A673 (cell line): ENCODE results near the gene SLC28A1. TPM values are rescaled to one million over a fixed set of nuclear protein-coding genes. Genes with fewer than 3 reads are reported as not detected.

Experiments
- BruUV-seq: library from RNA; stranded (reverse); fragments of 400-500 nt; replicated peaks from 2 replicates; lab custom pipeline; 2021; lab: Mats Ljungman, UMichigan
- CTCF ChIA-PET: fragments of 300-600 bp; sonication (Branson Sonifier 250); formaldehyde crosslinking; loops from one replicate; lab custom pipeline; 2022; ENCODE audit warnings: antibody characterized with exemption; lab: Charles Lee
- POLR2A ChIA-PET: fragments of 300-600 bp; sonication (Branson Sonifier 250); formaldehyde crosslinking; loops from one replicate; lab custom pipeline; 2022; ENCODE audit warnings: antibody characterized with exemption; ENCODE audit not compliant: low non-redundant PET; lab: Charles Lee
- DNase-seq: peaks from one replicate; pipeline ENCODE4 v3.0.0-alpha.2; 2015; ENCODE audit warnings: low spot score
- H3K27ac ChIP-seq: fragments of 200-600 bp; sonication (generic); 2 replicates; pipeline ENCODE4 v1.5.1; 2016; ENCODE audit warnings: mixed run types, low read depth, mild to moderate bottlenecking, mixed read lengths, antibody characterized with exemption, low read length; ENCODE audit not compliant: poor library complexity, severe bottlenecking
- H3K27me3 ChIP-seq: fragments of 200-600 bp; sonication (generic); replicated peaks from 2 replicates; pipeline ENCODE4 v1.6.1; 2017; ENCODE audit warnings: mixed run types, low read depth, mild to moderate bottlenecking, mixed read lengths, antibody characterized with exemption, low read length; ENCODE audit not compliant: insufficient read depth, poor library complexity
- H3K36me3 ChIP-seq: fragments of 200-600 bp; sonication (generic); 2 replicates; pipeline ENCODE4 v1.6.1; 2016; ENCODE audit warnings: mixed run types, mild to moderate bottlenecking, mixed read lengths, antibody characterized with exemption, low read length; ENCODE audit not compliant: insufficient read depth, poor library complexity, severe bottlenecking
- H3K4me1 ChIP-seq: fragments of 200-600 bp; sonication (generic); 2 replicates; pipeline ENCODE4 v1.6.1; 2017; ENCODE audit warnings: mixed run types, mild to moderate bottlenecking, mixed read lengths, antibody characterized with exemption, low read length; ENCODE audit not compliant: insufficient read depth, poor library complexity, severe bottlenecking
- H3K4me3 ChIP-seq: fragments of 200-600 bp; sonication (generic); 2 replicates; pipeline ENCODE4 v1.5.1; 2016; ENCODE audit warnings: low read depth, mixed run types, mild to moderate bottlenecking, mixed read lengths, low read length; ENCODE audit not compliant: poor library complexity, severe bottlenecking
- H3K9me3 ChIP-seq: fragments of 200-600 bp; sonication (generic); 2 replicates; pipeline ENCODE4 v1.6.1; 2016; ENCODE audit warnings: mixed run types, low read depth, mild to moderate bottlenecking, mixed read lengths, antibody characterized with exemption, low read length; ENCODE audit not compliant: poor library complexity, severe bottlenecking
- CTCF ChIP-seq: fragments of 300-800, 200-600 bp; sonication (generic); conservative IDR thresholded peaks from 2 replicates; pipeline ENCODE4 v1.5.1; 2017; ENCODE audit warnings: low read depth, mild to moderate bottlenecking, antibody characterized with exemption, low read length, moderate library complexity, mixed read lengths
- EZH2 ChIP-seq: fragments of 200-600 bp; sonication (generic); IDR thresholded peaks from 2 replicates; pipeline ENCODE4 v1.6.1; 2017; ENCODE audit warnings: borderline replicate concordance, low read depth, mild to moderate bottlenecking, mixed read lengths, antibody characterized with exemption, low read length; ENCODE audit not compliant: poor library complexity, severe bottlenecking
- intact Hi-C: fragments of 100-400 bp; cut with micrococcal nuclease; formaldehyde crosslinking; loops from one replicate; pipeline ENCODE4 v1.10.0; 2022; ENCODE audit not compliant: unreplicated experiment
- total RNA-seq: library from RNA; stranded (reverse); gene quantifications from 2 replicates; pipeline ENCODE4 v1.2.3, GENCODE V29; 2021

SLC28A1 gene
- total RNA-seq, 1 experiment from 2014 or later = not detected

DNA sequence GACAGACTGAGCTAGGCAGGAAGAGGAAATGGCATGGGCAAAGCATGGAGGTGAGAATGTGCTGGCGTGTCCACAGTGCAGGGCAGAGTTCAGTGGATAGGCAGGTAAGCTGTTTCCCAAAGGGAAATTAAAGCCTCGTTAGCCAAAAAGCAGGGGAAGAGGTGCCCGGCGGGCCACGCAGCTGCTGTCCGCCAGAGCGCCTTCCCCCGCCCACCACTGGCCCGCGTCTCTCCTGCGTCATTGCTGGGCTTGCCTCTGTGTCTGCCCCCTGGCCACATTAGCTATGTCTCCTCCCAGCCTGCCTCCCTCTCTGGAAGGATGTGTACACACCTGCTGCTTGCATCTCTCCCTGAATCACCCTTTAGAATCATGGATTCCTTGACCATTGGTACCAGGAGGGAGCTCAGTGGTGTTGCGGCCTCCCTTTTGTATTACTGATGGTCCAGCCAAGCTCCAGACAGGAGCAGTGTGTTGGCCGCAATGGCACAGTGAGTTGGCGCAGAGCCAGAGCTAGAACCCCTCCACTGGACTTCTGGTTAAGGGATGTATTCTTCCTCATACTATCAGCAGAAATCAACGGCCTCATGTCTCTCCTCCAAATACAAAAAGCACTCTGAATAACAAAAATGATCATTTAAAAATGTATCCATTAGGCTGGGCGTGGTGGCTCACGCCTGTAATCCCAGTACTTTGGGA, 26.6 kb downstream of the SLC28A1 start:
- H3K27me3 ChIP-seq = no peaks in the 10 kb centered on the region
- intact Hi-C loops = no loop called here
- no peak for TF ChIP-seq CTCF
- TF ChIP-seq EZH2 = no peak
- no peaks in the 10 kb centered on the region for H3K9me3 ChIP-seq
- POLR2A ChIA-PET = no interaction called here
- H3K27ac ChIP-seq = no peak overlapping the region
- H3K4me1 ChIP-seq = no peaks in the 10 kb centered on the region
- BruUV-seq = no TSS peak
- DNase-seq = no peak
- CTCF ChIA-PET = no interaction called here
- no peaks in the 10 kb centered on the region for H3K36me3 ChIP-seq
- H3K4me3 ChIP-seq = no peak overlapping the region

- Histone ChIP-seq H3K36me3 (no peaks in the 10 kb centered on the region), H3K4me3 (no peak overlapping the region), H3K4me1 (no peaks in the 10 kb centered on the region), H3K27me3 (no peaks in the 10 kb centered on the region), H3K9me3 (no peaks in the 10 kb centered on the region), H3K27ac (no peak overlapping the region)
- DNase-seq = no peak
- POLR2A ChIA-PET = no interaction called here
- TF ChIP-seq EZH2 (no peak), CTCF (no peak)
- CTCF ChIA-PET = interaction anchor here (0.6 kb wide), 1 partner anchor 13 kb away, joined by 4 read pairs; no protein-coding TSS in a partner anchor
- intact Hi-C loops = no loop called here
- BruUV-seq = no TSS peak
These were observed 27.6 kb downstream of the SLC28A1 start for GRCh38 chr15:84911879-84912660.

- no TSS peak for BruUV-seq
- H3K9me3 ChIP-seq = no peaks in the 10 kb centered on the region
- intact Hi-C loops = no loop called here
- H3K4me1 ChIP-seq = no peaks in the 10 kb centered on the region
- H3K36me3 ChIP-seq = no peaks in the 10 kb centered on the region
- ChIA-PET POLR2A (no interaction called here), CTCF (no interaction called here)
- TF ChIP-seq CTCF (no peak), EZH2 (no peak)
- no peaks in the 10 kb centered on the region for H3K27me3 ChIP-seq
- no peak for DNase-seq
- no peak overlapping the region for H3K27ac ChIP-seq
- no peak overlapping the region for H3K4me3 ChIP-seq
These were observed 28.9 kb downstream of the SLC28A1 start for GRCh38 chr15:84913360-84913723.
